Parathyroid adenoma (tissue), 2 donors: ENCODE results near the gene B3GAT3.

ENCODE experiments used
- H2AFZ ChIP-seq: fragments of 300-600 bp; sonication (generic); one replicate; pipeline ENCODE4 v1.7.0; 2017; ENCODE audit warnings: antibody characterized with exemption, mild to moderate bottlenecking
- H3K27ac ChIP-seq: fragments of 300-600 bp; sonication (generic); one replicate; pipeline ENCODE4 v1.7.0; 2017
- H3K27me3 ChIP-seq: fragments of 300-600 bp; sonication (generic); one replicate; pipeline ENCODE4 v1.7.0; 2017; ENCODE audit warnings: low read length; ENCODE audit not compliant: control insufficient read depth, insufficient read depth
- H3K36me3 ChIP-seq: fragments of 300-600 bp; sonication (generic); one replicate; pipeline ENCODE4 v1.7.0; 2017; ENCODE audit warnings: low read length; ENCODE audit not compliant: control insufficient read depth, insufficient read depth
- H3K4me1 ChIP-seq: fragments of 300-600 bp; sonication (generic); one replicate; pipeline ENCODE4 v1.7.0; 2017; ENCODE audit warnings: control low read depth
- H3K4me2 ChIP-seq: fragments of 300-600 bp; sonication (generic); one replicate; pipeline ENCODE4 v1.7.0; 2017; ENCODE audit warnings: low read length
- H3K4me3 ChIP-seq: fragments of 300-600 bp; sonication (generic); one replicate; pipeline ENCODE4 v1.7.0; 2017; ENCODE audit warnings: low read depth, low read length
- H3K79me2 ChIP-seq: fragments of 300-600 bp; sonication (generic); one replicate; pipeline ENCODE4 v1.7.0; 2017; ENCODE audit warnings: control low read depth
- H3K9ac ChIP-seq: fragments of 300-600 bp; sonication (generic); one replicate; pipeline ENCODE4 v1.7.0; 2017; ENCODE audit warnings: mild to moderate bottlenecking
- H3K9me3 ChIP-seq: fragments of 300-600 bp; sonication (generic); one replicate; pipeline ENCODE4 v1.7.0; 2017; ENCODE audit warnings: low read length; ENCODE audit not compliant: control insufficient read depth
- TF ChIP-seq, protein P1 (sequence below): fragments of 300-600 bp; sonication (generic); IDR thresholded peaks from one replicate; pipeline ENCODE4 v1.7.0; 2017; ENCODE audit warnings: antibody characterized with exemption, mild to moderate bottlenecking
- donor health status: primary hyperparathyroidism.

Gene B3GAT3

DNA sequence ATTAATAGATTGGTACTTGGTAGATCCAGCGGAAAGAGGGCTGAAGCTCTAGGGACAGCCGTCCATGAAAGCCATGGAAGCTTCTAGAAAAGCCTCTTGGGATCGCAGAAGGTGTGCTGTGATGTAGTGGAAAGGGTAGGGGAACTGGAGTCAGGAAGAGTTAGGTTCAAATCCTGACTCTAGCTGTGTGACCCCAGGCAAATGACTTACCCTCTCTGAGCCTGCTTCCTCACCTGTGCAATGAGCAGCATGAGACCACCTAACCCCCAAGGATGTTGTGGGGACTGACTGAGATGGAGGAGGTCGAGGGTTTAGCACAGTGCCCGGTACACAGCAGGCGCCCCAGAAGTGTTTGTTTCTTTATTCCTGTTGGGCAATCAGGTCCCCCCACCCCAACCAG lies 11.4 kb downstream of the B3GAT3 start:
- no peaks in the 10 kb centered on the region for H3K4me1 ChIP-seq
- H3K9ac ChIP-seq: no peak overlapping the region
- H2AFZ ChIP-seq: no peak overlapping the region
- H3K36me3 ChIP-seq: no peaks in the 10 kb centered on the region
- no peaks in the 10 kb centered on the region for H3K79me2 ChIP-seq
- H3K4me2 ChIP-seq: no peak overlapping the region
- no peak overlapping the region for H3K27ac ChIP-seq
- no peak overlapping the region for H3K4me3 ChIP-seq
- no peaks in the 10 kb centered on the region for H3K27me3 ChIP-seq
- TF ChIP-seq, protein P1, sequence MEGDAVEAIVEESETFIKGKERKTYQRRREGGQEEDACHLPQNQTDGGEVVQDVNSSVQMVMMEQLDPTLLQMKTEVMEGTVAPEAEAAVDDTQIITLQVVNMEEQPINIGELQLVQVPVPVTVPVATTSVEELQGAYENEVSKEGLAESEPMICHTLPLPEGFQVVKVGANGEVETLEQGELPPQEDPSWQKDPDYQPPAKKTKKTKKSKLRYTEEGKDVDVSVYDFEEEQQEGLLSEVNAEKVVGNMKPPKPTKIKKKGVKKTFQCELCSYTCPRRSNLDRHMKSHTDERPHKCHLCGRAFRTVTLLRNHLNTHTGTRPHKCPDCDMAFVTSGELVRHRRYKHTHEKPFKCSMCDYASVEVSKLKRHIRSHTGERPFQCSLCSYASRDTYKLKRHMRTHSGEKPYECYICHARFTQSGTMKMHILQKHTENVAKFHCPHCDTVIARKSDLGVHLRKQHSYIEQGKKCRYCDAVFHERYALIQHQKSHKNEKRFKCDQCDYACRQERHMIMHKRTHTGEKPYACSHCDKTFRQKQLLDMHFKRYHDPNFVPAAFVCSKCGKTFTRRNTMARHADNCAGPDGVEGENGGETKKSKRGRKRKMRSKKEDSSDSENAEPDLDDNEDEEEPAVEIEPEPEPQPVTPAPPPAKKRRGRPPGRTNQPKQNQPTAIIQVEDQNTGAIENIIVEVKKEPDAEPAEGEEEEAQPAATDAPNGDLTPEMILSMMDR: no peak
- H3K9me3 ChIP-seq: no peaks in the 10 kb centered on the region

DNA sequence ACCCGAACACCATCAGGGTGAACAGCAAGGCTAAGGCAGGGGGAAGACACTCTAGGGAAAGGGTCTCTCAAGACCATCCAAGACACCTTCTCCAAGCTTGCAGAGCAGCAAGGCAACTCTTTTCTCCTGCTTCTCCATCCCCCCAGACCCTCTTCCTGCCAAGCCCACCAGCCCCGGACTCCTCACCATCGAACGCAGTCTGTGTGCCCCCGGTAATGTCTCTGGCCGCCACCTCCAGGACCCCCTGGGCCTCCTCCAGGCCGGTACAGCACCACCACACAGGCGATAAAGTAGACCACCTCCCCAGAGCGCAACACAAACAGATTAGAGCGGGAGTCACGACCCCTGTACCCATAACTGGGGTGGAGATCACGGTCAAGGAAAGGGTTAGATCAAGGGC lies 13.0 kb downstream of the B3GAT3 start:
- no peaks in the 10 kb centered on the region for H3K36me3 ChIP-seq
- no peaks in the 10 kb centered on the region for H3K79me2 ChIP-seq
- no peaks in the 10 kb centered on the region for H3K27me3 ChIP-seq
- no peaks in the 10 kb centered on the region for H3K4me1 ChIP-seq
- TF ChIP-seq, protein P1: no peak
- H3K4me2 ChIP-seq: no peak overlapping the region
- no peaks in the 10 kb centered on the region for H3K9me3 ChIP-seq
- no peak overlapping the region for H3K4me3 ChIP-seq
- H3K27ac ChIP-seq: no peak overlapping the region
- H2AFZ ChIP-seq: no peak overlapping the region
- no peak overlapping the region for H3K9ac ChIP-seq

DNA sequence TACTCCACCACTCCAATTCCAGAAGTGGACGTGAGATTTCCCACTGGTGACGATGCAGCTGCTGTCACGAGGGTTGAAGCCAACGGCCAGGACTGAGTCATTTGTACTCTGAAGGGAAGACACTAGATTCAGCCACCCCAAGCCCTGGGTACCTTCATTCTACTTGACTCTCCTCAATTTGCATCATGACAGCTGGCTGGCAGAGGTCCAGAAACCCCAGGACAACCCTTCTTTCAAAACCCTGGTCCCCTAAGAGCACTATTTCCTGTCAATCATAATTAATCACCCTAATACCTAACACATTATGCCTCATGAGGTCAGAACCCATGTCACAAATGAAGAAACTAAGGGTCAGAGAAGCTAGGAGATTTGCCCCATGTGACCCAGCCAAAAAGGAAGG lies 14.1 kb downstream of the B3GAT3 start:
- H3K27ac ChIP-seq: no peak overlapping the region
- TF ChIP-seq, protein P1: no peak
- H3K27me3 ChIP-seq: no peaks in the 10 kb centered on the region
- H3K4me1 ChIP-seq: no peaks in the 10 kb centered on the region
- no peak overlapping the region for H3K4me3 ChIP-seq
- no peak overlapping the region for H3K4me2 ChIP-seq
- H2AFZ ChIP-seq: no peak overlapping the region
- H3K79me2 ChIP-seq: no peaks in the 10 kb centered on the region
- H3K9ac ChIP-seq: no peak overlapping the region
- H3K9me3 ChIP-seq: no peaks in the 10 kb centered on the region
- no peaks in the 10 kb centered on the region for H3K36me3 ChIP-seq

DNA sequence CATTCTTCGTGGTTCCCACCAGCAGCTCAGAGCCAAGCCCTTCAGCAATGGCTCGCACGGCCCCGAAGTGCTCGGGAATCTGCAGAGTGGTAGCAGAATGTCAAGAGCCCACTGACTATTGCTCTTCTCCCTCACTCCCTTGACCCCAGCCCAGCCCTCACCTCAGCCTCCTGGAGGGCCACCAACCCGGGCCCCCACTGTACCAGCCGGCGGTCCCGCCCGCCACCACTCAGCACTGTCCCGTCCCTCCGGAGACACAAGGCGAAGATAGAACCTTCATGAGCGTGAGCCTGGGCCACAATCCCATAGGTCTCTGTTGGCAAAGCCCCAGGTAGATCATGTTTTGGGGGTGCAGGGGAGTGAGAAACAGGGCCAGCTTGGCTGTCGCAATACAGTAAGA lies 15.9 kb downstream of the B3GAT3 start:
- H2AFZ ChIP-seq: no peak overlapping the region
- H3K27me3 ChIP-seq: no peaks in the 10 kb centered on the region
- TF ChIP-seq, protein P1: no peak
- H3K79me2 ChIP-seq: no peaks in the 10 kb centered on the region
- H3K4me1 ChIP-seq: no peaks in the 10 kb centered on the region
- no peak overlapping the region for H3K4me3 ChIP-seq
- H3K36me3 ChIP-seq: no peaks in the 10 kb centered on the region
- H3K4me2 ChIP-seq: no peak overlapping the region
- no peak overlapping the region for H3K27ac ChIP-seq
- no peaks in the 10 kb centered on the region for H3K9me3 ChIP-seq
- H3K9ac ChIP-seq: no peak overlapping the region

DNA sequence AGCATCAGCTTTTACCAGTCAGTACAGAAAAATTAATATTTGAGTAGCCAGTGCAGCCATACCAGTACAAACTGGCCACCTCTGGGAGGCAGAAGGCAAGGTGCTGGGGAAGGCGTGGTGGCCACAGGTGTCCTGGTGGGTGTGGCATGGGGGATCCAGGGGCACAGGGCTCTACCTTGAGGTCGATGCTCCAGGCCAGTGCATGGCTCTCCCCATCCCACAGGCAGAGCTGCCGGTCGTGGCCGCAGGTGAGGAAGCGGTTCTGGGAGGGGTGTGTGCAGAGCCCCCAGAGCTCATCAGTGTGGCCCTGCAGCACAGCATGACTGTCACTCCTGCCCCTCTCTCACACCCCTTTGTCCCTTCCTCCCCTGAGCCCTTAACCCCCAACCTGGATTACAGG lies 16.3 kb downstream of the B3GAT3 start:
- Histone ChIP-seq H3K79me2 (no peaks in the 10 kb centered on the region), H3K27me3 (no peaks in the 10 kb centered on the region), H3K4me2 (no peak overlapping the region), H3K9ac (no peak overlapping the region), H3K4me3 (no peak overlapping the region), H3K27ac (no peak overlapping the region), H3K4me1 (no peaks in the 10 kb centered on the region), H2AFZ (no peak overlapping the region), H3K9me3 (no peaks in the 10 kb centered on the region), H3K36me3 (no peaks in the 10 kb centered on the region)
- TF ChIP-seq, protein P1: no peak
